ENCODE measurements around the gene KIF1C.

- TF ChIP-seq, protein P1, sequence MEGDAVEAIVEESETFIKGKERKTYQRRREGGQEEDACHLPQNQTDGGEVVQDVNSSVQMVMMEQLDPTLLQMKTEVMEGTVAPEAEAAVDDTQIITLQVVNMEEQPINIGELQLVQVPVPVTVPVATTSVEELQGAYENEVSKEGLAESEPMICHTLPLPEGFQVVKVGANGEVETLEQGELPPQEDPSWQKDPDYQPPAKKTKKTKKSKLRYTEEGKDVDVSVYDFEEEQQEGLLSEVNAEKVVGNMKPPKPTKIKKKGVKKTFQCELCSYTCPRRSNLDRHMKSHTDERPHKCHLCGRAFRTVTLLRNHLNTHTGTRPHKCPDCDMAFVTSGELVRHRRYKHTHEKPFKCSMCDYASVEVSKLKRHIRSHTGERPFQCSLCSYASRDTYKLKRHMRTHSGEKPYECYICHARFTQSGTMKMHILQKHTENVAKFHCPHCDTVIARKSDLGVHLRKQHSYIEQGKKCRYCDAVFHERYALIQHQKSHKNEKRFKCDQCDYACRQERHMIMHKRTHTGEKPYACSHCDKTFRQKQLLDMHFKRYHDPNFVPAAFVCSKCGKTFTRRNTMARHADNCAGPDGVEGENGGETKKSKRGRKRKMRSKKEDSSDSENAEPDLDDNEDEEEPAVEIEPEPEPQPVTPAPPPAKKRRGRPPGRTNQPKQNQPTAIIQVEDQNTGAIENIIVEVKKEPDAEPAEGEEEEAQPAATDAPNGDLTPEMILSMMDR (IDR thresholded peaks at IDR 0.05; ENCODE audit: low read depth, low read length, missing input control): no peak
- TF ChIP-seq, protein P2, sequence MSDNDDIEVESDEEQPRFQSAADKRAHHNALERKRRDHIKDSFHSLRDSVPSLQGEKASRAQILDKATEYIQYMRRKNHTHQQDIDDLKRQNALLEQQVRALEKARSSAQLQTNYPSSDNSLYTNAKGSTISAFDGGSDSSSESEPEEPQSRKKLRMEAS (IDR thresholded peaks at IDR 0.05): no peak
Measured at GRCh38 chr17:5035315-5035714, 37.6 kb downstream of the KIF1C start, which contains the start of gene SLC52A1.
